K562 (cell line): Measurements from ENCODE around the gene TMEM39B. TPM values are rescaled to one million over a fixed set of nuclear protein-coding genes. Genes with fewer than 3 reads are reported as not detected.

Experiments
- CAMTA2 ChIP-seq: fragments of 250-450 bp; sonication (Bioruptor Pico); conservative IDR thresholded peaks from 2 replicates; pipeline ENCODE4 v1.5.1; 2022
- CGGBP1 ChIP-seq: fragments of 250-450 bp; sonication (Bioruptor Pico); IDR thresholded peaks from 2 replicates; pipeline ENCODE4 v1.9.0; 2021; ENCODE audit warnings: mild to moderate bottlenecking
- ETS1 ChIP-seq: conservative IDR thresholded peaks from 2 replicates; pipeline ENCODE4 v1.6.1; 2011; ENCODE audit warnings: low read depth, mild to moderate bottlenecking, low read length; ENCODE audit not compliant: control insufficient read depth
- EZH2 ChIP-seq: IDR thresholded peaks from 2 replicates; pipeline ENCODE4 v1.6.1; 2012; ENCODE audit warnings: low read depth, mild to moderate bottlenecking, inconsistent platforms, low read length, borderline replicate concordance
- HCFC1 ChIP-seq: IDR thresholded peaks from 2 replicates; pipeline ENCODE4 v1.6.1; 2012; ENCODE audit warnings: low read depth, low read length, improper control_type of control experiment
- JUNB ChIP-seq: fragments of 450-650 bp; formaldehyde crosslinking; conservative IDR thresholded peaks from 2 replicates; pipeline ENCODE4 v1.4.0; 2020; ENCODE audit warnings: mild to moderate bottlenecking
- KLF16 ChIP-seq: IDR thresholded peaks from 2 replicates; pipeline ENCODE4 v1.6.1; 2016; ENCODE audit warnings: antibody characterized with exemption
- MAFG ChIP-seq: fragments of 450-650 bp; conservative IDR thresholded peaks from 2 replicates; pipeline ENCODE4 v1.6.1; 2016; ENCODE audit warnings: missing genetic modification characterization, missing compliant biosample characterization
- NFE2L1 ChIP-seq: fragments of 450-650 bp; IDR thresholded peaks from 2 replicates; pipeline ENCODE4 v1.6.1; 2016; ENCODE audit warnings: missing genetic modification characterization, low read depth, mild to moderate bottlenecking, missing compliant biosample characterization, moderate library complexity, borderline replicate concordance
- PRPF4 ChIP-seq: fragments of 200-400 bp; formaldehyde crosslinking; IDR thresholded peaks from one replicate; pipeline ENCODE4 v1.6.1; 2017; ENCODE audit warnings: low read length, low read depth, mild to moderate bottlenecking; ENCODE audit not compliant: insufficient read depth, poor library complexity, severe bottlenecking
- RFX7 ChIP-seq: fragments of 250-450 bp; sonication (Bioruptor Pico); IDR thresholded peaks from 2 replicates; pipeline ENCODE4 v1.5.1; 2021; ENCODE audit warnings: mild to moderate bottlenecking
- SAFB ChIP-seq: fragments of 200-400 bp; formaldehyde crosslinking; IDR thresholded peaks from 2 replicates; pipeline ENCODE4 v1.6.1; 2017; ENCODE audit warnings: low read depth, low read length, borderline replicate concordance
- ZMIZ1 ChIP-seq, 2 experiments: fragments of 150-350 bp in 1 of 2; IDR thresholded peaks; 2 replicates each; pipeline ENCODE4 v1.6.1; 2012 to 2016; ENCODE audit warnings: low read depth in 2 of 2, low read length in 2 of 2, mild to moderate bottlenecking in 1 of 2, moderate library complexity in 1 of 2
- ZNF24 ChIP-seq: fragments of 450-650 bp; IDR thresholded peaks from 2 replicates; pipeline ENCODE4 v1.6.1; 2016
- ZNF644 ChIP-seq: fragments of 200-800 bp; sonication (Bioruptor generic); IDR thresholded peaks from 2 replicates; pipeline ENCODE4 v1.6.1; 2016; ENCODE audit warnings: low read depth, missing genetic modification characterization, missing compliant biosample characterization
- polyA plus RNA-seq, 8 experiments: library from polyadenylated mRNA; depleted of rRNA in 4 of 8; stranded (reverse) in 5 of 8; unstranded in 3 of 8; fragments of >200 nt; fragmentation: Nextera tagmentation in 2 of 8; fragmentation: Illumina TruSeq in 1 of 8; extraction: Ambion mirVana in 2 of 8; extraction: Trizol in 1 of 8; gene quantifications; 2 replicates each; pipeline versions ENCODE4 v1.2.1 to v1.2.3, GENCODE V29; 2011 to 2014; ENCODE audit warnings: inconsistent platforms in 1 of 8, missing spikeins in 1 of 8
- total RNA-seq, 7 experiments: library from RNA; depleted of rRNA in 6 of 7; stranded (reverse); fragments of >200 nt in 6 of 7; fragmentation: Illumina TruSeq in 2 of 7; extraction: Trizol in 2 of 7; gene quantifications; 2 replicates each; pipeline versions ENCODE4 v1.2.1 to v1.2.3, GENCODE V29; 2011 to 2021; ENCODE audit warnings: low replicate concordance in 1 of 7
- TF ChIP-seq, protein P1 (sequence below): sonication (generic); formaldehyde crosslinking; IDR thresholded peaks from 2 replicates; pipeline ENCODE4 v1.8.0; 2022; ENCODE audit warnings: mild to moderate bottlenecking, low read depth, missing genetic modification reagents
- TF ChIP-seq, protein P2 (sequence below): fragments of 450-650 bp; IDR thresholded peaks from 2 replicates; pipeline ENCODE4 v1.6.1; 2016; ENCODE audit warnings: antibody characterized with exemption
- TF ChIP-seq, protein P3 (sequence below): fragments of 450-650 bp; conservative IDR thresholded peaks from 2 replicates; pipeline ENCODE4 v1.6.1; 2016; ENCODE audit warnings: missing genetic modification characterization, low read depth, mild to moderate bottlenecking, missing compliant biosample characterization, moderate library complexity

The TMEM39B gene
- total and polyA plus RNA-seq, 9 of the 15 experiments (the other 6 are each of a cell fraction or from before 2014, with no cell fraction given): 0.92 to 28.5 (median 9.7) TPM

DNA sequence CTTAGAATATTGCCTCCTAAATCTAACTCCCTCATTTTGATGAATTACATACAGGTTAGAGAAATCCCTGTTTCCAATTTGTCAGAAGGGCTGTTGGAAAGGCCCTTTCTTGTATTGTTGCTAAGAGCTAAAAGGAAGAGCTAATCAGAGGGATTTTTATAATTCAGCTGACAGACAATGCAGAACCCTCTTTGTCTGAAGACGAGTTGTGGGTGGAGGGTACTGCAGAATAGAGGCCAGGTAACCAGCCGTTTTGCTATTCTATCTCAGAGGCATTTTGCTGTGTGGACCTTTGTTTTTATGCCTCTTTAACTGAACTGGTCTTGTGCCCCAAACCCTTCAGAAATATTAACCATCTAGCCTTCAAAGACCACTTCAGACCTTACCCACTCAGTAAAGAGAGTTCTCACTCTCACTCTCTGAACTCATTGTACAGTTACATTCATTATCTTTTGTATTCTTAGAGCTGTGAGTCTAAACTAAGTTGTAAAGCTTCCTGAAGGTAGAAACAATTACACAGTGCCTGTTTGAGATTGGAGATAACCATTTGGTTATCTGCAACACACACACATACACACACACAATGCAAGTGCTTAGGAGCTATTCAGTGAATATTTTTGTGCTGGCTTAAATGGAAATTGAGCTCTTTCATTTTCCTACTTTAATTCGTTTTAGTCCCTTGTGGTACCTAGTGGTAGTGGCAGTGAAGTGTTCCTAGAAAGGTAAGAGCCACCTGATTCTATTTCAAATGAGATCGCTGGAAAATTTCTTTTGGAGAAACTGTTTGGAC, 54.9 kb downstream of the TMEM39B start (continued):
- TF ChIP-seq MAFG (tag): no peak
- peak in 1 of 2 experiments; percentile 35; a peak in 1 of 4 replicates for TF ChIP-seq ZMIZ1 (IDR thresholded peaks at IDR 0.05; ENCODE audit: low read depth in 2 of 2, low read length in 2 of 2)
- TF ChIP-seq CAMTA2 (CRISPR knock-in tag): no peak
- TF ChIP-seq, protein P1, sequence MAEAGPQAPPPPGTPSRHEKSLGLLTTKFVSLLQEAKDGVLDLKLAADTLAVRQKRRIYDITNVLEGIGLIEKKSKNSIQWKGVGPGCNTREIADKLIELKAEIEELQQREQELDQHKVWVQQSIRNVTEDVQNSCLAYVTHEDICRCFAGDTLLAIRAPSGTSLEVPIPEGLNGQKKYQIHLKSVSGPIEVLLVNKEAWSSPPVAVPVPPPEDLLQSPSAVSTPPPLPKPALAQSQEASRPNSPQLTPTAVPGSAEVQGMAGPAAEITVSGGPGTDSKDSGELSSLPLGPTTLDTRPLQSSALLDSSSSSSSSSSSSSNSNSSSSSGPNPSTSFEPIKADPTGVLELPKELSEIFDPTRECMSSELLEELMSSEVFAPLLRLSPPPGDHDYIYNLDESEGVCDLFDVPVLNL (CRISPR knock-in tag): no peak
- TF ChIP-seq HCFC1: no peak
- TF ChIP-seq KLF16: peak; percentile 72; the same call in 1 of the 2 replicates
- TF ChIP-seq SAFB: no peak
- no peak for TF ChIP-seq ZNF24
- TF ChIP-seq PRPF4: no peak
- TF ChIP-seq, protein P2, sequence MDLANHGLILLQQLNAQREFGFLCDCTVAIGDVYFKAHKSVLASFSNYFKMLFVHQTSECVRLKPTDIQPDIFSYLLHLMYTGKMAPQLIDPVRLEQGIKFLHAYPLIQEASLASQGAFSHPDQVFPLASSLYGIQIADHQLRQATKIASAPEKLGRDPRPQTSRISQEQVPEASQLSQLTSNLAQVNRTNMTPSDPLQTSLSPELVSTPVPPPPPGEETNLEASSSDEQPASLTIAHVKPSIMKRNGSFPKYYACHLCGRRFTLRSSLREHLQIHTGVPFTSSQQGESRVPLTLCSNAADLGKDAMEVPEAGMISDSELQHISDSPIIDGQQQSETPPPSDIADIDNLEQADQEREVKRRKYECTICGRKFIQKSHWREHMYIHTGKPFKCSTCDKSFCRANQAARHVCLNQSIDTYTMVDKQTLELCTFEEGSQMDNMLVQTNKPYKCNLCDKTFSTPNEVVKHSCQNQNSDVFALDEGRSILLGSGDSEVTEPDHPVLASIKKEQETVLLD: no peak; the same call in 1 of the 2 replicates
- no peak for TF ChIP-seq ETS1
- TF ChIP-seq NFE2L1: no peak
- TF ChIP-seq JUNB (CRISPR knock-in tag): no peak
- TF ChIP-seq, protein P3, sequence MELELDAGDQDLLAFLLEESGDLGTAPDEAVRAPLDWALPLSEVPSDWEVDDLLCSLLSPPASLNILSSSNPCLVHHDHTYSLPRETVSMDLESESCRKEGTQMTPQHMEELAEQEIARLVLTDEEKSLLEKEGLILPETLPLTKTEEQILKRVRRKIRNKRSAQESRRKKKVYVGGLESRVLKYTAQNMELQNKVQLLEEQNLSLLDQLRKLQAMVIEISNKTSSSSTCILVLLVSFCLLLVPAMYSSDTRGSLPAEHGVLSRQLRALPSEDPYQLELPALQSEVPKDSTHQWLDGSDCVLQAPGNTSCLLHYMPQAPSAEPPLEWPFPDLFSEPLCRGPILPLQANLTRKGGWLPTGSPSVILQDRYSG: no peak
- TF ChIP-seq CGGBP1 (CRISPR knock-in tag): no peak
- TF ChIP-seq ZNF644: no peak
- no peak for TF ChIP-seq EZH2
- TF ChIP-seq RFX7 (CRISPR knock-in tag): no peak
